Fibroblast of the aortic adventitia (primary cell): ENCODE data around the gene MSLN. TPM values are rescaled to one million over a fixed set of nuclear protein-coding genes. Genes with fewer than 3 reads are reported as not detected.

Experiments
- DNase-seq: peaks from one replicate; pipeline ENCODE4 v3.0.0-alpha.2; 2010; ENCODE audit warnings: low read depth
- H3K4me3 ChIP-seq: 2 replicates; pipeline ENCODE4 v1.5.1; 2011; ENCODE audit warnings: low read depth, mild to moderate bottlenecking, control low read depth, low read length, moderate library complexity
- CTCF ChIP-seq: IDR thresholded peaks from 2 replicates; pipeline ENCODE4 v1.5.1; 2011; ENCODE audit warnings: mild to moderate bottlenecking, low read length, control low read depth, inconsistent platforms; ENCODE audit not compliant: insufficient read depth
- total RNA-seq: library from RNA; depleted of rRNA; stranded (reverse); fragments of >200 nt; gene quantifications from 2 replicates; pipeline ENCODE4 v1.2.3, GENCODE V29; 2012; ENCODE audit warnings: low replicate concordance

MSLN gene
- total RNA-seq, 1 donor, result not detected

DNA sequence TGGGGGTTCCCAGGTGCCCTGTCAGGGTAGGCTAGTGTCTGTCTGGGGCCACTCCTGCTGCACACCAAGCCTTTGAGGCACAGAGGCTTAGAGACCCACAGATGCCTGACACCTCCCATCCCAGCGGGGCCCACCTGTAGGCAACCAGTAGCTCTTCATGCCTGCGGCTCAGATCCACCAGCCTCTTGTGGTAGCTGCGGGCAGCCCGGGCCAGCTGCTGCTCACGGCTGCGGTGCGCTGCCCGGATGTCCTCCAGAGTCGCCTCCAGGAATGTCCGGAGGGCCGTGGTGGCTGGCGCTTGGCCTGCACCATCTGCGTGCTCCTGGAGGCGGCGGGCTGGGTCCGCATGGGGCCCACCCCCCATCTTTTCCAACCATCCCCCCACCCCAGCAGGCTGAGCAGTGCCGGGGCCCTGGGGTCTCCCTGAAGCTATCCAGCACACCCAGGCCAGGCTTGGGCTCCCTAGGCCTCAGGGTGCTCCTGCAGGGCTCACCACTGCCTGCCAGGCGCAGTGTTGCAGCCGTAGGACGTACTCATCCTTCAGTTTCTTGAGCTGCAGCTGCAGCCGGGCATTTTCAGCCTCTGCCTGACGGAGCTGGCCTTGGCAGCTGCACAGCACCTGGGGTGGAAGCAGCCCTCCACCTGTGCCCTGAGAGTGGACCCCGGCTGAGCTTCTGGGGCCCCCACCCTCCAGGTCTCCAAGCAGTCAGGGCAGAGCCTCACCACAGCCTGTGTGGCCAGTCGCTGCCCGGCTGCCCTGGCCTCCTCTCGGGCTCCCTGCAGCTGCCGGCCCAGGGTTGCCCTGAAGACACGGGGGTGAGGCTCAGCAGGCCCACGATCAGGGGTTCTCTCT lies 36.1 kb upstream of the MSLN start:
- H3K4me3 ChIP-seq, result no peak overlapping the region
- no peak for TF ChIP-seq CTCF
- DNase-seq, result no peak

DNA sequence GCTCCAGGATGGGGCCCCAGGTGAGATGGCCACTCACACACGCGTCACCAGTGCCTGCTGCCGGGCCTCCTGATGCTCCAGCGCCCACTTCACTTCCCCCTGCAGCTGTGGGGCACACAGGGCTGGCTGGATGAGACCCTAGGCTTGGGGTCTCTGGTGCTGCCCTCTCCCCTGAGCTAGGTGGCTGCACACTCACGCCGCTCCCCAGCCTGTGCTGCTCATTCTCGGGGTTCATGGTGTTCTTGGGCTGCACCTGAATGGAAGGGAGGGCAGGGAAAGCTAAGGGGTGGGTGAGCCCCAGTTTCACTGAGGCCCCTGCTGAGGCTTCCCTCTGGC lies 35.5 kb upstream of the MSLN start:
- no peak for DNase-seq
- TF ChIP-seq CTCF, result no peak
- H3K4me3 ChIP-seq, result no peak overlapping the region

- no peak for DNase-seq
- no peak for TF ChIP-seq CTCF
- H3K4me3 ChIP-seq, result no peak overlapping the region
Measured at GRCh38 chr16:725463-726187, 34.9 kb upstream of the MSLN start.

GRCh38 chr16:726188-726437 lies 34.4 kb upstream of the MSLN start:
- DNase-seq, result no peak
- TF ChIP-seq CTCF, result no peak
- no peak overlapping the region for H3K4me3 ChIP-seq

- DNase-seq, result no peak
- TF ChIP-seq CTCF, result no peak
- H3K4me3 ChIP-seq, result peak within 1 kb of the TSS; percentile 73
Measured at GRCh38 chr16:726438-727290, 33.9 kb upstream of the MSLN start, which contains the start of the genes CCDC78 and HAGHL. Gene CCDC78, minus strand, starts transcription at chr16:726443. Its CDS starts 76 bp downstream, at chr16:726367. Gene HAGHL, plus strand, starts transcription at chr16:727106. Its CDS starts 404 bp downstream, at chr16:727510.

GRCh38 chr16:727291-727977 lies 33.1 kb upstream of the MSLN start:
- H3K4me3 ChIP-seq, result peak overlapping the region; percentile 73
- DNase-seq, result no peak
- no peak for TF ChIP-seq CTCF
